G401.6 (cell line): ENCODE measurements around the gene PTPA.

Experiments used
- FAIRE-seq: peaks from 2 replicates; lab custom pipeline; 2012; peaks lifted over from hg19 to GRCh38; lab: Jason Lieb, UNC

PTPA gene

GRCh38 chr9:129138476-129139232, 27.4 kb downstream of the PTPA start:
- no peak for FAIRE-seq

- peak; percentile 95 for FAIRE-seq
Observed at GRCh38 chr9:129139233-129139992, 28.2 kb downstream of the PTPA start.

- FAIRE-seq, result peak; percentile 96
Observed at GRCh38 chr9:129139993-129140396, 28.8 kb downstream of the PTPA start.

GRCh38 chr9:129140397-129141065, 29.3 kb downstream of the PTPA start:
- FAIRE-seq, result no peak

GRCh38 chr9:129141066-129142041, 30.1 kb downstream of the PTPA start:
- FAIRE-seq, result no peak

- no peak for FAIRE-seq
Observed at GRCh38 chr9:129142138-129142935, 31.1 kb downstream of the PTPA start.

GRCh38 chr9:129143031-129143927, 32.1 kb downstream of the PTPA start:
- FAIRE-seq, result peak; percentile 93

- no peak for FAIRE-seq
Observed at GRCh38 chr9:129145316-129145715, 34.1 kb downstream of the PTPA start.

GRCh38 chr9:129145841-129146292, 34.7 kb downstream of the PTPA start:
- FAIRE-seq, result peak; percentile 67

GRCh38 chr9:129146441-129146941, 35.3 kb downstream of the PTPA start:
- no peak for FAIRE-seq

- no peak for FAIRE-seq
Observed at GRCh38 chr9:129148463-129149204, 37.4 kb downstream of the PTPA start.

GRCh38 chr9:129149442-129149841, 38.2 kb downstream of the PTPA start:
- no peak for FAIRE-seq

- FAIRE-seq, result no peak
Observed at GRCh38 chr9:129150122-129150521, 38.9 kb downstream of the PTPA start.

GRCh38 chr9:129150672-129151211, 39.5 kb downstream of the PTPA start:
- no peak for FAIRE-seq

- FAIRE-seq, result no peak
Observed at GRCh38 chr9:129151469-129151868, 40.3 kb downstream of the PTPA start.

GRCh38 chr9:129154866-129155477, 43.8 kb downstream of the PTPA start:
- FAIRE-seq, result no peak

- FAIRE-seq, result no peak
Observed at GRCh38 chr9:129156163-129156562, 44.9 kb downstream of the PTPA start.
